GM18517 (cell line): ENCODE data around the gene CCDC121.

ENCODE experiments used
- ATAC-seq: cut with Tn5 transposase; IDR thresholded peaks from one replicate; pipeline ENCODE4 v1.9.1; 2021; ENCODE audit warnings: mild to moderate bottlenecking, moderate library complexity; ENCODE audit not compliant: unreplicated experiment

CCDC121 gene

GRCh38 chr2:27628767-27629709, at the start of gene CCDC121, which contains the start of gene GPN1:
Gene CCDC121, minus strand, starts transcription at chr2:27629012. Its CDS starts 1,213 bp downstream, at chr2:27627799.
Gene GPN1, plus strand, starts transcription at chr2:27629050. Its CDS starts 9 bp downstream, at chr2:27629059.
- peak; percentile 99 for ATAC-seq

- no peak for ATAC-seq
Measured at GRCh38 chr2:27672723-27673486, 44.1 kb upstream of the CCDC121 start.

- no peak for ATAC-seq
Measured at GRCh38 chr2:27671235-27671634, 42.4 kb upstream of the CCDC121 start.

- no peak for ATAC-seq
Measured at GRCh38 chr2:27667446-27667845, 38.6 kb upstream of the CCDC121 start.

- no peak for ATAC-seq
Measured at GRCh38 chr2:27664622-27665363, 36.0 kb upstream of the CCDC121 start.

- no peak for ATAC-seq
Measured at GRCh38 chr2:27664154-27664574, 35.4 kb upstream of the CCDC121 start.

GRCh38 chr2:27663285-27664153, 34.7 kb upstream of the CCDC121 start, which contains the start of the genes SLC4A1AP and SUPT7L:
Gene SLC4A1AP, plus strand, starts transcription at chr2:27663889. Its CDS starts 26 bp downstream, at chr2:27663915.
Gene SUPT7L, minus strand, starts transcription at chr2:27663614. Its CDS starts 1,422 bp downstream, at chr2:27662192.
- peak; percentile 69 for ATAC-seq

- no peak for ATAC-seq
Measured at GRCh38 chr2:27661371-27661770, 32.6 kb upstream of the CCDC121 start.

GRCh38 chr2:27655155-27655951, 26.5 kb upstream of the CCDC121 start:
- ATAC-seq: no peak

- ATAC-seq: no peak
Measured at GRCh38 chr2:27653397-27653796, 24.6 kb upstream of the CCDC121 start.

- no peak for ATAC-seq
Measured at GRCh38 chr2:27652790-27653189, 24.0 kb upstream of the CCDC121 start.

- ATAC-seq: no peak
Measured at GRCh38 chr2:27652341-27652740, 23.5 kb upstream of the CCDC121 start.

- ATAC-seq: no peak
Measured at GRCh38 chr2:27651056-27651455, 22.2 kb upstream of the CCDC121 start.

- no peak for ATAC-seq
Measured at GRCh38 chr2:27647737-27648136, 18.9 kb upstream of the CCDC121 start.

GRCh38 chr2:27647289-27647688, 18.5 kb upstream of the CCDC121 start:
- ATAC-seq: no peak

GRCh38 chr2:27645197-27645596, 16.4 kb upstream of the CCDC121 start:
- ATAC-seq: no peak

- no peak for ATAC-seq
Measured at GRCh38 chr2:27640722-27641245, 12.0 kb upstream of the CCDC121 start.

- ATAC-seq: no peak
Measured at GRCh38 chr2:27638709-27639108, 9.9 kb upstream of the CCDC121 start.
